H1 (cell line): ENCODE results near the gene HDLBP. TPM values are rescaled to one million over a fixed set of nuclear protein-coding genes. Genes with fewer than 3 reads are reported as not detected.

Experiments
- CTCF ChIA-PET: fragments of 300-600 bp; sonication (Branson Sonifier 250); formaldehyde crosslinking; loops from one replicate; lab custom pipeline; 2021; ENCODE audit not compliant: partially characterized antibody; lab: Charles Lee
- POLR2A ChIA-PET: fragments of 300-600 bp; sonication (Branson Sonifier 250); formaldehyde crosslinking; loops from one replicate; lab custom pipeline; 2021; ENCODE audit warnings: inconsistent platforms; ENCODE audit not compliant: partially characterized antibody; lab: Charles Lee
- DNase-seq, 2 experiments: peaks; one replicate each; pipeline versions ENCODE4 v3.0.0 to v3.0.0-alpha.2; 2010 to 2022; ENCODE audit warnings: low spot score in 2 of 2, low read depth in 1 of 2, mixed read lengths in 1 of 2
- FAIRE-seq: peaks from 2 replicates; lab custom pipeline; 2011; peaks lifted over from hg19 to GRCh38; lab: Jason Lieb, UNC
- H2AFZ ChIP-seq: 2 replicates; pipeline ENCODE4 v1.8.1; 2012; ENCODE audit warnings: low read length, inconsistent platforms
- H2AK5ac ChIP-seq: 2 replicates; pipeline ENCODE4 v1.6.1; 2013; ENCODE audit warnings: low read depth, low read length
- H2BK120ac ChIP-seq: replicated peaks from 2 replicates; pipeline ENCODE3; 2013; ENCODE audit warnings: low read depth, low read length, inconsistent platforms
- H2BK12ac ChIP-seq: 2 replicates; pipeline ENCODE4 v1.6.1; 2013; ENCODE audit warnings: low read depth, low read length
- H2BK15ac ChIP-seq: 2 replicates; pipeline ENCODE4 v1.6.1; 2013; ENCODE audit warnings: low read length
- H2BK20ac ChIP-seq: 2 replicates; pipeline ENCODE4 v1.6.1; 2013; ENCODE audit warnings: low read length
- H2BK5ac ChIP-seq: 2 replicates; pipeline ENCODE4 v1.6.1; 2013; ENCODE audit warnings: low read depth, low read length
- H3K14ac ChIP-seq: 2 replicates; pipeline ENCODE4 v1.6.1; 2013; ENCODE audit warnings: inconsistent platforms; ENCODE audit not compliant: insufficient read length
- H3K18ac ChIP-seq: 2 replicates; pipeline ENCODE4 v1.6.1; 2013; ENCODE audit warnings: low read length; ENCODE audit errors: extremely low read depth
- H3K23ac ChIP-seq: 2 replicates; pipeline ENCODE4 v1.6.1; 2013; ENCODE audit warnings: inconsistent platforms; ENCODE audit not compliant: insufficient read length
- H3K23me2 ChIP-seq: 2 replicates; pipeline ENCODE4 v1.6.1; 2013; ENCODE audit warnings: low read depth, low read length
- H3K27ac ChIP-seq: 2 replicates; pipeline ENCODE4 v1.6.1; 2011; ENCODE audit warnings: low read depth, low read length, inconsistent platforms
- H3K27me3 ChIP-seq, 4 experiments: replicated peaks in 1 of 4; 1 replicate in 1 of 4; 2 replicates in 3 of 4; pipeline versions ENCODE4 v1.6.1 to v1.8.1; 2011 to 2013; ENCODE audit warnings: low read length in 3 of 4, mild to moderate bottlenecking in 3 of 4, inconsistent platforms in 2 of 4, mixed read lengths in 2 of 4, moderate library complexity in 1 of 4; ENCODE audit not compliant: control insufficient read depth in 3 of 4, insufficient read depth in 3 of 4; ENCODE audit errors: extremely low read depth in 1 of 4
- H3K36me3 ChIP-seq, 4 experiments: 2 replicates each; pipeline versions ENCODE4 v1.6.1 to v1.8.1; 2011 to 2013; ENCODE audit warnings: mild to moderate bottlenecking in 4 of 4, low read length in 3 of 4, moderate library complexity in 2 of 4, control low read depth in 1 of 4, inconsistent platforms in 1 of 4; ENCODE audit not compliant: insufficient read depth in 4 of 4, control insufficient read depth in 2 of 4
- H3K4ac ChIP-seq: replicated peaks from 2 replicates; pipeline ENCODE3; 2013; ENCODE audit warnings: low read length, low read depth, mixed read lengths, inconsistent platforms; ENCODE audit not compliant: insufficient read length
- H3K4me1 ChIP-seq, 4 experiments: replicated peaks in 1 of 4; 1 replicate in 1 of 4; 2 replicates in 3 of 4; pipeline versions ENCODE4 v1.6.1 to v1.8.1; 2011 to 2013; ENCODE audit warnings: low read length in 3 of 4, inconsistent platforms in 2 of 4, mixed read lengths in 1 of 4; ENCODE audit not compliant: insufficient read depth in 4 of 4, control insufficient read depth in 3 of 4
- H3K4me2 ChIP-seq, 2 experiments: 2 replicates each; pipeline versions ENCODE4 v1.6.1 to v1.8.1; 2011 to 2013; ENCODE audit warnings: low read depth in 2 of 2, low read length in 2 of 2, control low read depth in 1 of 2, inconsistent platforms in 1 of 2, mild to moderate bottlenecking in 1 of 2; ENCODE audit not compliant: insufficient read depth in 1 of 2
- H3K4me3 ChIP-seq, 4 experiments: fragments of 200-600, 300-600 bp in 1 of 4; sonication (generic), shearing (Covaris generic), sonication (Bioruptor Twin) in 1 of 4; 2 replicates each; pipeline versions ENCODE4 v1.5.1 to v1.8.1; 2011 to 2016; ENCODE audit warnings: low read length in 4 of 4, low read depth in 3 of 4, control low read depth in 2 of 4, inconsistent platforms in 2 of 4, mild to moderate bottlenecking in 2 of 4, mixed read lengths in 1 of 4, moderate library complexity in 1 of 4; ENCODE audit not compliant: insufficient read depth in 2 of 4; ENCODE audit errors: extremely low read depth in 1 of 4
- H3K56ac ChIP-seq: replicated peaks from 2 replicates; pipeline ENCODE3; 2013; ENCODE audit warnings: low read depth, mild to moderate bottlenecking, mixed read lengths, low read length, inconsistent platforms; ENCODE audit not compliant: insufficient read length
- H3K79me1 ChIP-seq: 2 replicates; pipeline ENCODE4 v1.6.1; 2013; ENCODE audit warnings: low read depth, low read length, control low read depth
- H3K79me2 ChIP-seq, 2 experiments: 2 replicates each; pipeline versions ENCODE4 v1.6.1 to v1.8.1; 2012 to 2013; ENCODE audit warnings: low read length in 2 of 2, mild to moderate bottlenecking in 2 of 2, inconsistent platforms in 1 of 2; ENCODE audit not compliant: insufficient read depth in 2 of 2, control insufficient read depth in 1 of 2
- H3K9ac ChIP-seq, 4 experiments: replicated peaks in 1 of 4; 1 replicate in 1 of 4; 2 replicates in 3 of 4; pipeline versions ENCODE4 v1.6.1 to v1.8.1; 2011 to 2013; ENCODE audit warnings: low read depth in 3 of 4, low read length in 3 of 4, control low read depth in 2 of 4, mild to moderate bottlenecking in 2 of 4, moderate library complexity in 2 of 4, inconsistent platforms in 1 of 4; ENCODE audit errors: extremely low read depth in 1 of 4
- H3K9me3 ChIP-seq, 2 experiments: 2 replicates each; pipeline versions ENCODE4 v1.6.1 to v1.8.1; 2012 to 2013; ENCODE audit warnings: mild to moderate bottlenecking in 2 of 2, moderate library complexity in 2 of 2, control low read depth in 1 of 2, inconsistent platforms in 1 of 2, low read depth in 1 of 2, low read length in 1 of 2, mixed read lengths in 1 of 2; ENCODE audit not compliant: insufficient read depth in 2 of 2
- H4K20me1 ChIP-seq, 2 experiments: replicated peaks in 1 of 2; 2 replicates each; pipeline versions ENCODE3 to v1.8.1; 2011 to 2013; ENCODE audit warnings: inconsistent platforms in 2 of 2, low read length in 2 of 2, mild to moderate bottlenecking in 1 of 2; ENCODE audit not compliant: insufficient read depth in 2 of 2, control insufficient read depth in 1 of 2
- H4K5ac ChIP-seq: 2 replicates; pipeline ENCODE4 v1.6.1; 2013; ENCODE audit warnings: low read length, low read depth, mixed read lengths, inconsistent platforms; ENCODE audit not compliant: insufficient read length
- H4K8ac ChIP-seq: 2 replicates; pipeline ENCODE4 v1.8.0; 2013; ENCODE audit warnings: mild to moderate bottlenecking, moderate library complexity, low read length, inconsistent platforms; ENCODE audit not compliant: insufficient read depth; ENCODE audit errors: extremely low read depth
- H4K91ac ChIP-seq: replicated peaks from 2 replicates; pipeline ENCODE3; 2013; ENCODE audit warnings: low read length, mixed read lengths, inconsistent platforms; ENCODE audit not compliant: insufficient read length
- CREB1 ChIP-seq: IDR thresholded peaks from 2 replicates; pipeline ENCODE4 v1.6.1; 2012; ENCODE audit warnings: inconsistent platforms
- CTCF ChIP-seq, 3 experiments: IDR thresholded peaks; 1 replicate in 2 of 3; 2 replicates in 1 of 3; pipeline versions ENCODE4 v1.5.1 to v1.6.1; 2011; ENCODE audit warnings: low read length in 3 of 3, mild to moderate bottlenecking in 3 of 3, inconsistent platforms in 2 of 3, low read depth in 1 of 3, moderate library complexity in 1 of 3; ENCODE audit not compliant: insufficient read depth in 1 of 3; ENCODE audit errors: control extremely low read depth in 1 of 3
- RAD21 ChIP-seq, 2 experiments: IDR thresholded peaks in 1 of 2; conservative IDR thresholded peaks in 1 of 2; 2 replicates each; pipeline ENCODE4 v1.6.1; 2011; ENCODE audit warnings: low read depth in 2 of 2, low read length in 2 of 2, improper control_type of control experiment in 1 of 2, inconsistent platforms in 1 of 2, mild to moderate bottlenecking in 1 of 2, moderate library complexity in 1 of 2
- WGBS, 2 experiments: shearing (Covaris generic) in 1 of 2; methylation state at CpG; one replicate each; pipeline versions ENCODE4 v1.1.6 to v1.1.7; 2013 to 2015; ENCODE audit warnings: low lambda C conversion rate in 2 of 2, mixed read lengths in 2 of 2, inconsistent platforms in 1 of 2, low coverage in 1 of 2, missing lambda C conversion rate in 1 of 2; ENCODE audit not compliant: insufficient replicate concordance in 2 of 2, insufficient coverage in 1 of 2, insufficient read length in 1 of 2; ENCODE audit errors: extremely low coverage in 1 of 2, missing lambda C conversion rate in 1 of 2; 5-methylcytosine and 5-hydroxymethylcytosine counted together
- polyA plus RNA-seq, 7 experiments: library from polyadenylated mRNA; depleted of rRNA in 3 of 7; stranded (reverse) in 5 of 7; unstranded in 2 of 7; fragments of >200 nt in 5 of 7; fragments of 200-250 nt in 2 of 7; gene quantifications; 1 replicate in 5 of 7; 2 replicates in 1 of 7; 4 replicates in 1 of 7; pipeline versions ENCODE4 v1.2.1 to v1.2.3, GENCODE V29; 2011 to 2013; ENCODE audit warnings: missing spikeins in 2 of 7, mixed read lengths in 2 of 7
- total RNA-seq: library from RNA; stranded (reverse); fragmentation: NEBNext Ultra II Directional; extraction: Animal tissue kit (Norgen Biotek cat#: 25700); gene quantifications from 2 replicates; pipeline ENCODE4 v1.2.1, GENCODE V29; 2021

HDLBP gene
- total and polyA plus RNA-seq, 2 of the 8 experiments (the other 6 are each of a cell fraction or from before 2014, with no cell fraction given) = 185 to 360 TPM

GRCh38 chr2:241274127-241274526 lies 41.3 kb downstream of the HDLBP start:
- Histone ChIP-seq H2BK15ac (no peak overlapping the region), H3K36me3 (no peaks in the 10 kb centered on the region), H2BK12ac (no peak overlapping the region), H3K79me1 (peaks cover 23% of the 10 kb centered on the region), H3K4me3 (no peak overlapping the region), H4K91ac (no peak overlapping the region), H3K79me2 (peaks cover 10 to 85% of the 10 kb centered on the region in 2 experiments), H3K4me2 (peak overlapping the region in 1 of 2 experiments; percentile 69; a peak in 1 of 4 replicates), H3K4me1 (peaks cover 0 to 11% (median 3%) of the 10 kb centered on the region in 4 experiments; a peak in 5 of 7 replicates), H3K4ac (no peak overlapping the region), H3K18ac (no peak overlapping the region), H3K23me2 (peaks cover 8% of the 10 kb centered on the region; the same call in 1 of the 2 replicates), H3K56ac (no peak overlapping the region), H2BK20ac (no peak overlapping the region), H3K9me3 (no peaks in the 10 kb centered on the region), H4K5ac (no peak overlapping the region), H3K23ac (no peak overlapping the region), H2AFZ (no peak overlapping the region), H3K27ac (no peak overlapping the region), H3K14ac (no peak overlapping the region), H4K8ac (no peak overlapping the region), H3K9ac (peak overlapping the region in 1 of 4 experiments; percentile 7; a peak in 1 of 7 replicates), H2BK5ac (no peak overlapping the region), H2BK120ac (no peak overlapping the region), H2AK5ac (peak overlapping the region; percentile 54; the same call in 1 of the 2 replicates), H4K20me1 (peaks cover 13 to 39% of the 10 kb centered on the region in 2 experiments), H3K27me3 (no peaks in the 10 kb centered on the region)
- 74% methylated on average over 5 of the region's 5 CpGs; no CpG with 5 or more reads in 1 of the 2 experiments for WGBS, 2 experiments
- CTCF ChIA-PET = interaction anchor here (1.5 kb wide), 1 partner anchor 39 kb away, joined by 3 read pairs; no protein-coding TSS in a partner anchor
- no peak for FAIRE-seq
- TF ChIP-seq RAD21 (IDR thresholded peaks at IDR 0.05 in 1 of 2, conservative IDR thresholded peaks at IDR 0.05 in 1 of 2; ENCODE audit: low read depth in 2 of 2, low read length in 2 of 2) = peak in 1 of 2 experiments; percentile 16; a peak in 1 of 4 replicates
- TF ChIP-seq CTCF (IDR thresholded peaks at IDR 0.05; ENCODE audit: control extremely low read depth in 1 of 3, insufficient read depth in 1 of 3, low read depth in 1 of 3, low read length in 3 of 3) = peak in 2 of 3 experiments; percentile 5 to 31; a peak in 2 of 4 replicates
- TF ChIP-seq CREB1 = no peak
- POLR2A ChIA-PET = interaction anchor here (1.6 kb wide), 1 partner anchor 42 kb away, joined by 4 read pairs; the partner anchor contains the start of gene SEPTIN2
- no peak for DNase-seq
